ENCODE results near the gene OLFML2B.

The OLFML2B gene

DNA sequence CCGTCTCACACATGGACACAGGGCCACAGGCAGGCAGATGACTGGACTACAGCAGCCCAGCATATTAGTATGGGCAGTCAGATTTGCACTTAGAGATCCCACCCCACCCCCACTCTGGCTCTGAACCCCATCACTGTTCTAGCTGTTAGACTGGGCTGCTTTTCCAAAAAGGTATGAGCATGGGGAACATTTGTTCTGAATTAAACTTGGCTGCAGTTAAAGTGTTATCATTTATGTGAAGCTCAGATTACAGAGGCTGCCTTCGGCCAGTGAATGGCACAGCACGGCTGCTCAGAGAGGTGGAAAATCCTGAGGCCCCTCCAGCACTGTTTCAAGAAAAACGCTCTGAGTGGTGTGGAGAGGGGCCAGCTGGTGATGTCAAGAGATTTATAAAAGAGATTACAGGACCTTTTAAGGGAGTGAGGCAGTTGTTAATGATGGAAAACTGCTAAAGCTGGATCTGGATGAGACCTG lies 38.9 kb upstream of the OLFML2B start (continued):
- peak; percentile 88 for TF ChIP-seq TRIM28 (IDR thresholded peaks at IDR 0.05; ENCODE audit: borderline replicate concordance, low read length)
- TF ChIP-seq, protein P1, sequence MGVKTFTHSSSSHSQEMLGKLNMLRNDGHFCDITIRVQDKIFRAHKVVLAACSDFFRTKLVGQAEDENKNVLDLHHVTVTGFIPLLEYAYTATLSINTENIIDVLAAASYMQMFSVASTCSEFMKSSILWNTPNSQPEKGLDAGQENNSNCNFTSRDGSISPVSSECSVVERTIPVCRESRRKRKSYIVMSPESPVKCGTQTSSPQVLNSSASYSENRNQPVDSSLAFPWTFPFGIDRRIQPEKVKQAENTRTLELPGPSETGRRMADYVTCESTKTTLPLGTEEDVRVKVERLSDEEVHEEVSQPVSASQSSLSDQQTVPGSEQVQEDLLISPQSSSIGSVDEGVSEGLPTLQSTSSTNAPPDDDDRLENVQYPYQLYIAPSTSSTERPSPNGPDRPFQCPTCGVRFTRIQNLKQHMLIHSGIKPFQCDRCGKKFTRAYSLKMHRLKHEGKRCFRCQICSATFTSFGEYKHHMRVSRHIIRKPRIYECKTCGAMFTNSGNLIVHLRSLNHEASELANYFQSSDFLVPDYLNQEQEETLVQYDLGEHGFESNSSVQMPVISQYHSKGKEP (tag by site-specific recombination; IDR thresholded peaks at IDR 0.05), result peak; percentile 61; the same call in 1 of the 2 replicates
- TF ChIP-seq, protein P2, sequence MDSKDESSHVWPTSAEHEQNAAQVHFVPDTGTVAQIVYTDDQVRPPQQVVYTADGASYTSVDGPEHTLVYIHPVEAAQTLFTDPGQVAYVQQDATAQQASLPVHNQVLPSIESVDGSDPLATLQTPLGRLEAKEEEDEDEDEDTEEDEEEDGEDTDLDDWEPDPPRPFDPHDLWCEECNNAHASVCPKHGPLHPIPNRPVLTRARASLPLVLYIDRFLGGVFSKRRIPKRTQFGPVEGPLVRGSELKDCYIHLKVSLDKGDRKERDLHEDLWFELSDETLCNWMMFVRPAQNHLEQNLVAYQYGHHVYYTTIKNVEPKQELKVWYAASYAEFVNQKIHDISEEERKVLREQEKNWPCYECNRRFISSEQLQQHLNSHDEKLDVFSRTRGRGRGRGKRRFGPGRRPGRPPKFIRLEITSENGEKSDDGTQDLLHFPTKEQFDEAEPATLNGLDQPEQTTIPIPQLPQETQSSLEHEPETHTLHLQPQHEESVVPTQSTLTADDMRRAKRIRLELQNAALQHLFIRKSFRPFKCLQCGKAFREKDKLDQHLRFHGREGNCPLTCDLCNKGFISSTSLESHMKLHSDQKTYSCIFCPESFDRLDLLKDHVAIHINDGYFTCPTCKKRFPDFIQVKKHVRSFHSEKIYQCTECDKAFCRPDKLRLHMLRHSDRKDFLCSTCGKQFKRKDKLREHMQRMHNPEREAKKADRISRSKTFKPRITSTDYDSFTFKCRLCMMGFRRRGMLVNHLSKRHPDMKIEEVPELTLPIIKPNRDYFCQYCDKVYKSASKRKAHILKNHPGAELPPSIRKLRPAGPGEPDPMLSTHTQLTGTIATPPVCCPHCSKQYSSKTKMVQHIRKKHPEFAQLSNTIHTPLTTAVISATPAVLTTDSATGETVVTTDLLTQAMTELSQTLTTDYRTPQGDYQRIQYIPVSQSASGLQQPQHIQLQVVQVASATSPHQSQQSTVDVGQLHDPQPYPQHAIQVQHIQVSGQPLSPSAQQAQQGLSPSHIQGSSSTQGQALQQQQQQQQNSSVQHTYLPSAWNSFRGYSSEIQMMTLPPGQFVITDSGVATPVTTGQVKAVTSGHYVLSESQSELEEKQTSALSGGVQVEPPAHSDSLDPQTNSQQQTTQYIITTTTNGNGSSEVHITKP (tag by site-specific recombination; IDR thresholded peaks at IDR 0.05), result peak; percentile 64; the same call in 1 of the 2 replicates
- peak; percentile 57 for TF ChIP-seq WT1 (tag by site-specific recombination; IDR thresholded peaks at IDR 0.05)
- TF ChIP-seq, protein P3, sequence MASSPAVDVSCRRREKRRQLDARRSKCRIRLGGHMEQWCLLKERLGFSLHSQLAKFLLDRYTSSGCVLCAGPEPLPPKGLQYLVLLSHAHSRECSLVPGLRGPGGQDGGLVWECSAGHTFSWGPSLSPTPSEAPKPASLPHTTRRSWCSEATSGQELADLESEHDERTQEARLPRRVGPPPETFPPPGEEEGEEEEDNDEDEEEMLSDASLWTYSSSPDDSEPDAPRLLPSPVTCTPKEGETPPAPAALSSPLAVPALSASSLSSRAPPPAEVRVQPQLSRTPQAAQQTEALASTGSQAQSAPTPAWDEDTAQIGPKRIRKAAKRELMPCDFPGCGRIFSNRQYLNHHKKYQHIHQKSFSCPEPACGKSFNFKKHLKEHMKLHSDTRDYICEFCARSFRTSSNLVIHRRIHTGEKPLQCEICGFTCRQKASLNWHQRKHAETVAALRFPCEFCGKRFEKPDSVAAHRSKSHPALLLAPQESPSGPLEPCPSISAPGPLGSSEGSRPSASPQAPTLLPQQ (tag by site-specific recombination; IDR thresholded peaks at IDR 0.05), result peak; percentile 87
- TF ChIP-seq ZNF544 (tag by site-specific recombination; IDR thresholded peaks at IDR 0.05), result no peak
- no peak for TF ChIP-seq BCL11B (tag by site-specific recombination; IDR thresholded peaks at IDR 0.05; ENCODE audit: low read depth)
- TF ChIP-seq IKZF3 (tag by site-specific recombination; IDR thresholded peaks at IDR 0.05), result peak; percentile 70; the same call in 1 of the 2 replicates
- TF ChIP-seq TCF7L2 (IDR thresholded peaks at IDR 0.05; ENCODE audit: borderline replicate concordance, low read depth, low read length), result 0 out of 2 replicates have a peak, but pooled peaks have one; percentile 41
- peak; percentile 24; the same call in 1 of the 2 replicates for TF ChIP-seq ZBTB8A (tag by site-specific recombination; IDR thresholded peaks at IDR 0.05)
- peak; percentile 55; the same call in 1 of the 2 replicates for TF ChIP-seq ZBTB17 (tag by site-specific recombination; IDR thresholded peaks at IDR 0.05)
- no peak for TF ChIP-seq SALL2 (tag by site-specific recombination; IDR thresholded peaks at IDR 0.05; ENCODE audit: borderline replicate concordance)
- no peak for TF ChIP-seq HOXA7 (CRISPR knock-in tag; IDR thresholded peaks at IDR 0.05; ENCODE audit: borderline replicate concordance)
- TF ChIP-seq RBAK (tag by site-specific recombination; IDR thresholded peaks at IDR 0.05), result no peak
- peak; percentile 57; the same call in 1 of the 2 replicates for TF ChIP-seq ZNF18 (tag by site-specific recombination; IDR thresholded peaks at IDR 0.05)
- TF ChIP-seq, protein P4, sequence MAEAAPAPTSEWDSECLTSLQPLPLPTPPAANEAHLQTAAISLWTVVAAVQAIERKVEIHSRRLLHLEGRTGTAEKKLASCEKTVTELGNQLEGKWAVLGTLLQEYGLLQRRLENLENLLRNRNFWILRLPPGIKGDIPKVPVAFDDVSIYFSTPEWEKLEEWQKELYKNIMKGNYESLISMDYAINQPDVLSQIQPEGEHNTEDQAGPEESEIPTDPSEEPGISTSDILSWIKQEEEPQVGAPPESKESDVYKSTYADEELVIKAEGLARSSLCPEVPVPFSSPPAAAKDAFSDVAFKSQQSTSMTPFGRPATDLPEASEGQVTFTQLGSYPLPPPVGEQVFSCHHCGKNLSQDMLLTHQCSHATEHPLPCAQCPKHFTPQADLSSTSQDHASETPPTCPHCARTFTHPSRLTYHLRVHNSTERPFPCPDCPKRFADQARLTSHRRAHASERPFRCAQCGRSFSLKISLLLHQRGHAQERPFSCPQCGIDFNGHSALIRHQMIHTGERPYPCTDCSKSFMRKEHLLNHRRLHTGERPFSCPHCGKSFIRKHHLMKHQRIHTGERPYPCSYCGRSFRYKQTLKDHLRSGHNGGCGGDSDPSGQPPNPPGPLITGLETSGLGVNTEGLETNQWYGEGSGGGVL (tag by site-specific recombination; IDR thresholded peaks at IDR 0.05), result peak; percentile 29; the same call in 1 of the 2 replicates

GRCh38 chr1:162060314-162060713 lies 36.6 kb upstream of the OLFML2B start:
- Histone ChIP-seq H3K36me3 (ENCODE audit: control insufficient read depth in 2 of 2, insufficient read depth in 1 of 2, low read length in 2 of 2) (no peaks in the 10 kb centered on the region), H3K9me3 (ENCODE audit: control insufficient read depth, insufficient read depth, low read depth, low read length) (no peaks in the 10 kb centered on the region), H3K27ac (ENCODE audit: extremely low read depth, low read depth, low read length) (no peak overlapping the region), H3K4me1 (ENCODE audit: control insufficient read depth, insufficient read depth, low read length) (peaks cover 14% of the 10 kb centered on the region), H3K4me3 (ENCODE audit: low read depth, low read length) (no peak overlapping the region)
- ChIA-PET POLR2A (no interaction called here), CTCF (interaction anchor here (1.4 kb wide), 1 partner anchor 217 kb away, joined by 4 read pairs; no protein-coding TSS in a partner anchor)
- TF ChIP-seq EGR2 (tag by site-specific recombination; IDR thresholded peaks at IDR 0.05; ENCODE audit: low read depth) (peak; percentile 68; the same call in 1 of the 2 replicates), ZNF335 (tag by site-specific recombination; conservative IDR thresholded peaks at IDR 0.05) (no peak), BCL11B (tag by site-specific recombination; IDR thresholded peaks at IDR 0.05; ENCODE audit: low read depth) (no peak)
- TF ChIP-seq, protein P5, sequence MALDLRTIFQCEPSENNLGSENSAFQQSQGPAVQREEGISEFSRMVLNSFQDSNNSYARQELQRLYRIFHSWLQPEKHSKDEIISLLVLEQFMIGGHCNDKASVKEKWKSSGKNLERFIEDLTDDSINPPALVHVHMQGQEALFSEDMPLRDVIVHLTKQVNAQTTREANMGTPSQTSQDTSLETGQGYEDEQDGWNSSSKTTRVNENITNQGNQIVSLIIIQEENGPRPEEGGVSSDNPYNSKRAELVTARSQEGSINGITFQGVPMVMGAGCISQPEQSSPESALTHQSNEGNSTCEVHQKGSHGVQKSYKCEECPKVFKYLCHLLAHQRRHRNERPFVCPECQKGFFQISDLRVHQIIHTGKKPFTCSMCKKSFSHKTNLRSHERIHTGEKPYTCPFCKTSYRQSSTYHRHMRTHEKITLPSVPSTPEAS (tag by site-specific recombination; IDR thresholded peaks at IDR 0.05), result no peak
- TF ChIP-seq, protein P2 (tag by site-specific recombination; IDR thresholded peaks at IDR 0.05), result peak; percentile 58; the same call in 1 of the 2 replicates

All from HEK293 (cell line).